SK-N-SH (cell line): ENCODE measurements around the gene CUX1. TPM values are rescaled to one million over a fixed set of nuclear protein-coding genes. Genes with fewer than 3 reads are reported as not detected.
A peak's percentile ranks its signal among the peaks of the same experiment; 100 is the strongest.

Experiments
- CTCF ChIA-PET: fragments of 300-600, 350-600 bp; formaldehyde crosslinking; extraction: SDS; loops from one replicate; lab custom pipeline; 2021; lab: Yijun Ruan, JAX
- POLR2A ChIA-PET: fragments of 350-600 bp; sonication (Branson Sonifier 250); formaldehyde crosslinking; extraction: SDS; loops from one replicate; lab custom pipeline; 2020; ENCODE audit warnings: antibody characterized with exemption, inconsistent platforms; lab: Yijun Ruan, JAX
- DNase-seq: peaks from one replicate; pipeline ENCODE4 v3.0.0; 2012
- H2AFZ ChIP-seq: fragments of 200-600 bp; sonication (generic); 2 replicates; pipeline ENCODE4 v1.8.1; 2016; ENCODE audit warnings: antibody characterized with exemption, mild to moderate bottlenecking, low read depth
- H3F3A ChIP-seq: fragments of 200-600 bp; sonication (generic); replicated peaks from 2 replicates; pipeline ENCODE3; 2016; ENCODE audit warnings: antibody characterized with exemption, mild to moderate bottlenecking; ENCODE audit not compliant: insufficient read depth
- H3K27ac ChIP-seq, 2 experiments: fragments of 200-500 bp in 1 of 2; fragments of 200-600 bp in 1 of 2; sonication (Bioruptor generic) in 1 of 2; sonication (generic), shearing (Covaris generic) in 1 of 2; 2 replicates each; pipeline versions ENCODE4 v1.5.1 to v1.6.1; 2014 to 2016; ENCODE audit warnings: low read depth in 2 of 2, inconsistent platforms in 1 of 2, low read length in 1 of 2, mild to moderate bottlenecking in 1 of 2, mixed read lengths in 1 of 2
- H3K27me3 ChIP-seq: fragments of 200-600 bp; sonication (generic), shearing (Covaris generic); 2 replicates; pipeline ENCODE4 v1.6.1; 2016; ENCODE audit warnings: mixed run types; ENCODE audit not compliant: insufficient read depth
- H3K36me3 ChIP-seq, 2 experiments: fragments of 200-500 bp in 1 of 2; fragments of 200-600 bp in 1 of 2; sonication (Bioruptor generic) in 1 of 2; sonication (generic) in 1 of 2; replicated peaks in 1 of 2; 2 replicates each; pipeline versions ENCODE3 to v1.5.1; 2014 to 2016; ENCODE audit warnings: low read length in 1 of 2, mild to moderate bottlenecking in 1 of 2; ENCODE audit not compliant: insufficient read depth in 2 of 2, control insufficient read depth in 1 of 2
- H3K4me1 ChIP-seq, 2 experiments: fragments of 200-500 bp in 1 of 2; fragments of 200-600 bp in 1 of 2; sonication (Bioruptor generic) in 1 of 2; sonication (generic), shearing (Covaris generic) in 1 of 2; 2 replicates each; pipeline versions ENCODE4 v1.5.1 to v1.6.1; 2014 to 2016; ENCODE audit warnings: low read depth in 1 of 2, low read length in 1 of 2, mixed run types in 1 of 2; ENCODE audit not compliant: insufficient read depth in 2 of 2, control insufficient read depth in 1 of 2
- H3K4me2 ChIP-seq: fragments of 200-600 bp; sonication (generic), shearing (Covaris generic); 2 replicates; pipeline ENCODE4 v1.6.1; 2017; ENCODE audit warnings: mixed run types
- H3K4me3 ChIP-seq, 2 experiments: fragments of 200-500 bp in 1 of 2; fragments of 200-600 bp in 1 of 2; sonication (Bioruptor generic) in 1 of 2; sonication (generic), shearing (Covaris generic) in 1 of 2; 2 replicates each; pipeline versions ENCODE4 v1.5.1 to v1.8.1; 2014 to 2016; ENCODE audit warnings: low read depth in 2 of 2, inconsistent platforms in 1 of 2, low read length in 1 of 2, mild to moderate bottlenecking in 1 of 2, mixed read lengths in 1 of 2, moderate library complexity in 1 of 2
- H3K79me2 ChIP-seq: fragments of 200-600 bp; sonication (generic); 2 replicates; pipeline ENCODE4 v1.8.1; 2017; ENCODE audit warnings: mild to moderate bottlenecking; ENCODE audit not compliant: insufficient read depth
- H3K9ac ChIP-seq: fragments of 200-600 bp; sonication (generic); 2 replicates; pipeline ENCODE4 v1.6.1; 2017; ENCODE audit warnings: mixed run types
- H3K9me2 ChIP-seq: fragments of 200-600 bp; sonication (generic); 2 replicates; pipeline ENCODE4 v1.6.1; 2017; ENCODE audit warnings: mixed run types
- H3K9me3 ChIP-seq: fragments of 200-600 bp; sonication (generic); 2 replicates; pipeline ENCODE4 v1.6.1; 2017; ENCODE audit warnings: mixed run types, mild to moderate bottlenecking, moderate library complexity
- H4K20me1 ChIP-seq: fragments of 200-600 bp; sonication (generic); 2 replicates; pipeline ENCODE4 v1.6.1; 2017; ENCODE audit warnings: mild to moderate bottlenecking, mixed run types; ENCODE audit not compliant: insufficient read depth
- FOSL2 ChIP-seq: IDR thresholded peaks from 2 replicates; pipeline ENCODE4 v1.4.0; 2012; ENCODE audit warnings: low read depth, mild to moderate bottlenecking, moderate library complexity, borderline replicate concordance
- FOXJ3 ChIP-seq: sonication (generic); formaldehyde crosslinking; IDR thresholded peaks from 2 replicates; pipeline ENCODE4 v1.5.1; 2020; ENCODE audit warnings: mild to moderate bottlenecking, missing genetic modification reagents
- GATA2 ChIP-seq: sonication (generic); formaldehyde crosslinking; IDR thresholded peaks from 2 replicates; pipeline ENCODE4 v1.5.0; 2020; ENCODE audit warnings: mild to moderate bottlenecking, missing genetic modification reagents
- MAX ChIP-seq: IDR thresholded peaks from 2 replicates; pipeline ENCODE4 v1.4.0; 2012; ENCODE audit warnings: low read depth
- MEF2A ChIP-seq: IDR thresholded peaks from 2 replicates; pipeline ENCODE4 v1.4.0; 2012; ENCODE audit warnings: low read depth, borderline replicate concordance
- NFIC ChIP-seq: IDR thresholded peaks from 2 replicates; pipeline ENCODE4 v1.4.0; 2012; ENCODE audit warnings: borderline replicate concordance
- RAD21 ChIP-seq: IDR thresholded peaks from 2 replicates; pipeline ENCODE4 v1.6.1; 2012; ENCODE audit warnings: mild to moderate bottlenecking, low read length
- USF2 ChIP-seq: fragments of 150-350 bp; IDR thresholded peaks from 2 replicates; pipeline ENCODE4 v1.6.1; 2017; ENCODE audit warnings: antibody characterized with exemption, low read length, low read depth, borderline replicate concordance
- WGBS: methylation state at CpG from one replicate; pipeline ENCODE4 v1.1.6; 2017; ENCODE audit warnings: low lambda C conversion rate; 5-methylcytosine and 5-hydroxymethylcytosine counted together
- polyA plus RNA-seq, 3 experiments: library from polyadenylated mRNA; depleted of rRNA; stranded (reverse); fragments of >200 nt; gene quantifications; 2 replicates each; pipeline ENCODE4 v1.2.3, GENCODE V29; 2012

CUX1 gene
- polyA plus RNA-seq, 1 of the 3 experiments (the other 2 are of a cell fraction): 68.6 TPM

- Histone ChIP-seq H3K27me3 (no peaks in the 10 kb centered on the region), H3K9me3 (no peaks in the 10 kb centered on the region), H3K4me1 (peaks cover 14 to 37% of the 10 kb centered on the region in 2 experiments), H3K79me2 (peaks cover 81% of the 10 kb centered on the region), H2AFZ (no peak overlapping the region), H3K27ac (no peak overlapping the region), H3K9me2 (no peaks in the 10 kb centered on the region), H3K4me2 (no peak overlapping the region), H4K20me1 (0 out of 2 replicates have a peak, but pooled peaks cover 3% of the 10 kb centered on the region), H3K36me3 (no peaks in the 10 kb centered on the region), H3K4me3 (no peak overlapping the region), H3K9ac (no peak overlapping the region)
- whole genome bisulfite sequencing: 85% methylated on average over 12 of the region's 12 CpGs
- DNase-seq: no peak
- TF ChIP-seq RAD21 (no peak), USF2 (no peak), MEF2A (0 out of 2 replicates have a peak, but pooled peaks have one; percentile 43)
- TF ChIP-seq, all 33 proteins: peak for 1
- POLR2A ChIA-PET: no interaction called here
- H3F3A ChIP-seq: peaks cover 21% of the 10 kb centered on the region
- CTCF ChIA-PET: interaction anchor here (1.1 to 2.7 kb wide), 2 partner anchors 99 to 213 kb away, joined by 3 to 9 read pairs; no protein-coding TSS in a partner anchor
Measured at GRCh38 chr7:101956130-101956529, 138.7 kb downstream of the CUX1 start.

GRCh38 chr7:101957744-101958525 lies 140.5 kb downstream of the CUX1 start:
- no peak overlapping the region for H2AFZ ChIP-seq
- POLR2A ChIA-PET: no interaction called here
- H3K36me3 ChIP-seq: no peaks in the 10 kb centered on the region
- DNase-seq: no peak
- CTCF ChIA-PET: interaction anchor here (1.5 to 2.7 kb wide), 2 partner anchors 11 to 101 kb away, joined by 3 to 9 read pairs; no protein-coding TSS in a partner anchor
- no peaks in the 10 kb centered on the region for H3K9me2 ChIP-seq
- H4K20me1 ChIP-seq: 0 out of 2 replicates have a peak, but pooled peaks cover 3% of the 10 kb centered on the region
- H3K4me2 ChIP-seq: no peak overlapping the region
- WGBS: 84% methylated on average over 12 of the region's 12 CpGs
- H3K27ac ChIP-seq: peak overlapping the region in 1 of 2 experiments; percentile 23; a peak in 1 of 4 replicates
- peaks cover 8 to 31% of the 10 kb centered on the region in 2 experiments for H3K4me1 ChIP-seq
- H3K79me2 ChIP-seq: peaks cover 83% of the 10 kb centered on the region
- H3K4me3 ChIP-seq: no peak overlapping the region
- peaks cover 15% of the 10 kb centered on the region for H3F3A ChIP-seq
- H3K9ac ChIP-seq: no peak overlapping the region
- no peaks in the 10 kb centered on the region for H3K9me3 ChIP-seq
- no peaks in the 10 kb centered on the region for H3K27me3 ChIP-seq
- TF ChIP-seq NFIC: no peak
- 0 out of 2 replicates have a peak, but pooled peaks have one; percentile 9 for TF ChIP-seq GATA2 (CRISPR knock-in tag)
- no peak for TF ChIP-seq FOSL2
- no peak for TF ChIP-seq MAX
- TF ChIP-seq RAD21: no peak
- TF ChIP-seq USF2: no peak
- no peak for TF ChIP-seq FOXJ3
